DND-41 (cell line): ENCODE data around the gene WTAP.
"Not testable (repeated sequence)": the region's sequence is repeated elsewhere in the genome, so short reads cannot be mapped to it uniquely, and the experiment has no call there.

Experiments used
- EZH2 ChIP-seq: IDR thresholded peaks from 3 replicates; pipeline ENCODE4 v1.6.1; 2012; ENCODE audit warnings: borderline replicate concordance, low read depth, mild to moderate bottlenecking, moderate library complexity, low read length, inconsistent platforms; ENCODE audit not compliant: severe bottlenecking
- TF ChIP-seq, protein P1 (sequence below): IDR thresholded peaks from 2 replicates; pipeline ENCODE4 v1.5.1; 2012; ENCODE audit warnings: borderline replicate concordance, low read length, moderate library complexity, mild to moderate bottlenecking; ENCODE audit not compliant: poor library complexity, severe bottlenecking; ENCODE audit errors: extremely low read depth

GRCh38 chr6:159712389-159712788 is 14.9 kb upstream of the WTAP start:
- TF ChIP-seq EZH2: not testable (repeated sequence)
- TF ChIP-seq, protein P1, sequence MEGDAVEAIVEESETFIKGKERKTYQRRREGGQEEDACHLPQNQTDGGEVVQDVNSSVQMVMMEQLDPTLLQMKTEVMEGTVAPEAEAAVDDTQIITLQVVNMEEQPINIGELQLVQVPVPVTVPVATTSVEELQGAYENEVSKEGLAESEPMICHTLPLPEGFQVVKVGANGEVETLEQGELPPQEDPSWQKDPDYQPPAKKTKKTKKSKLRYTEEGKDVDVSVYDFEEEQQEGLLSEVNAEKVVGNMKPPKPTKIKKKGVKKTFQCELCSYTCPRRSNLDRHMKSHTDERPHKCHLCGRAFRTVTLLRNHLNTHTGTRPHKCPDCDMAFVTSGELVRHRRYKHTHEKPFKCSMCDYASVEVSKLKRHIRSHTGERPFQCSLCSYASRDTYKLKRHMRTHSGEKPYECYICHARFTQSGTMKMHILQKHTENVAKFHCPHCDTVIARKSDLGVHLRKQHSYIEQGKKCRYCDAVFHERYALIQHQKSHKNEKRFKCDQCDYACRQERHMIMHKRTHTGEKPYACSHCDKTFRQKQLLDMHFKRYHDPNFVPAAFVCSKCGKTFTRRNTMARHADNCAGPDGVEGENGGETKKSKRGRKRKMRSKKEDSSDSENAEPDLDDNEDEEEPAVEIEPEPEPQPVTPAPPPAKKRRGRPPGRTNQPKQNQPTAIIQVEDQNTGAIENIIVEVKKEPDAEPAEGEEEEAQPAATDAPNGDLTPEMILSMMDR: not testable (repeated sequence)
